Gastroesophageal sphincter (tissue), 4 donors: ENCODE data around the gene GRIK1. TPM values are rescaled to one million over a fixed set of nuclear protein-coding genes. Genes with fewer than 3 reads are reported as not detected.

ENCODE experiments used
- ATAC-seq: fragments of 150-250 bp; one replicate; pipeline ENCODE4 v1.9.1; 2016; ENCODE audit warnings: mild to moderate bottlenecking, moderate library complexity
- H3K27ac ChIP-seq, 4 donors: fragments of 200-600 bp; sonication (generic) in 3 of 4; 1 replicate in 3 of 4; 2 replicates in 1 of 4; pipeline ENCODE4 v1.5.1; 2016 to 2019
- H3K27me3 ChIP-seq: fragments of 200-600 bp; sonication (generic); one replicate; pipeline ENCODE4 v1.5.1; 2019
- H3K36me3 ChIP-seq, 2 donors: fragments of 200-600 bp; sonication (generic); one replicate each; pipeline ENCODE4 v1.5.1; 2019; ENCODE audit warnings: control low read depth in 1 of 2
- H3K4me1 ChIP-seq, 3 donors: fragments of 200-600 bp; sonication (generic); 1 replicate in 2 of 3; 2 replicates in 1 of 3; pipeline ENCODE4 v1.5.1; 2016 to 2019; ENCODE audit warnings: control low read depth in 2 of 3
- H3K4me3 ChIP-seq, 2 donors: fragments of 200-600 bp; sonication (generic); one replicate each; pipeline ENCODE4 v1.5.1; 2019; ENCODE audit warnings: mild to moderate bottlenecking in 1 of 2, moderate library complexity in 1 of 2
- H3K9me3 ChIP-seq, 3 donors: fragments of 200-600 bp; sonication (generic); one replicate each; pipeline ENCODE4 v1.5.1; 2017 to 2019; ENCODE audit warnings: control low read depth in 2 of 3
- EP300 ChIP-seq: sonication (generic); formaldehyde crosslinking; IDR thresholded peaks from one replicate; pipeline ENCODE4 v1.6.1; 2017; ENCODE audit warnings: antibody characterized with exemption, mild to moderate bottlenecking
- POLR2A ChIP-seq, 2 donors: fragments of 450-650 bp; IDR thresholded peaks; one replicate each; pipeline ENCODE4 v1.6.1; 2017; ENCODE audit warnings: antibody characterized with exemption in 2 of 2, mild to moderate bottlenecking in 2 of 2, moderate library complexity in 1 of 2
- POLR2AphosphoS5 ChIP-seq: sonication (generic); formaldehyde crosslinking; IDR thresholded peaks from one replicate; pipeline ENCODE4 v1.6.1; 2017; ENCODE audit warnings: antibody characterized with exemption
- WGBS, 2 donors: methylation state at CpG; one replicate each; pipeline ENCODE4 v1.1.5; 2018; ENCODE audit warnings: low coverage in 1 of 2; 5-methylcytosine and 5-hydroxymethylcytosine counted together
- total RNA-seq, 4 donors: library from RNA; depleted of rRNA; stranded (reverse); fragments of >200 nt; gene quantifications; one replicate each; pipeline ENCODE4 v1.1.0, GENCODE V29; 2016
- TF ChIP-seq, protein P1 (sequence below), 4 experiments: fragments of 200-600 bp in 2 of 4; fragments of 450-650 bp in 2 of 4; sonication (generic) in 1 of 4; IDR thresholded peaks; one replicate each; pipeline ENCODE4 v1.5.1; 2017 to 2019; ENCODE audit warnings: antibody characterized with exemption in 4 of 4, mild to moderate bottlenecking in 2 of 4, moderate library complexity in 2 of 4

Gene GRIK1
- total RNA-seq, 4 donors from 2014 or later: 0.32 to 0.67 TPM; not detected in 2

DNA sequence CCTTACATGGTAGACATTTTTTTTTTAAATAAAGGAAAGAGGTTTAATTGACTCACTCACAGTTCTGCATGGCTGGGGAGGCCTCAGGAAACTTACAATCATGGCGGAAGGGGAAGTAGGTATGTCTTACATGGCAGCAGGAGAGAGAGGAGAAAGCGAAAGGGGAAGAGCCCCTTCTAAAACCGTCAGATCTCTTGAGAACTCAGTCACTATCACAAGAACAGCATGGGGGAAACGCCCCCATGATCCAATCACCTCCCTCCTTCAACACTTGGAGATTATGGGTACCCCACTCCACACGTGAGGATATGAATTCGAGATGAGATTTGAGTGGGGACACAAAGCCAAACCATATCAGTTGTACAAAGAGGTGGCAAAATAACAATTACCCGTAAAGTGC, 301.7 kb downstream of the GRIK1 start:
- H3K4me1 ChIP-seq: no peaks in the 10 kb centered on the region
- TF ChIP-seq EP300: no peak
- no peak for TF ChIP-seq POLR2A (IDR thresholded peaks at IDR 0.05)
- TF ChIP-seq, protein P1, sequence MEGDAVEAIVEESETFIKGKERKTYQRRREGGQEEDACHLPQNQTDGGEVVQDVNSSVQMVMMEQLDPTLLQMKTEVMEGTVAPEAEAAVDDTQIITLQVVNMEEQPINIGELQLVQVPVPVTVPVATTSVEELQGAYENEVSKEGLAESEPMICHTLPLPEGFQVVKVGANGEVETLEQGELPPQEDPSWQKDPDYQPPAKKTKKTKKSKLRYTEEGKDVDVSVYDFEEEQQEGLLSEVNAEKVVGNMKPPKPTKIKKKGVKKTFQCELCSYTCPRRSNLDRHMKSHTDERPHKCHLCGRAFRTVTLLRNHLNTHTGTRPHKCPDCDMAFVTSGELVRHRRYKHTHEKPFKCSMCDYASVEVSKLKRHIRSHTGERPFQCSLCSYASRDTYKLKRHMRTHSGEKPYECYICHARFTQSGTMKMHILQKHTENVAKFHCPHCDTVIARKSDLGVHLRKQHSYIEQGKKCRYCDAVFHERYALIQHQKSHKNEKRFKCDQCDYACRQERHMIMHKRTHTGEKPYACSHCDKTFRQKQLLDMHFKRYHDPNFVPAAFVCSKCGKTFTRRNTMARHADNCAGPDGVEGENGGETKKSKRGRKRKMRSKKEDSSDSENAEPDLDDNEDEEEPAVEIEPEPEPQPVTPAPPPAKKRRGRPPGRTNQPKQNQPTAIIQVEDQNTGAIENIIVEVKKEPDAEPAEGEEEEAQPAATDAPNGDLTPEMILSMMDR (IDR thresholded peaks at IDR 0.05): no peak
- TF ChIP-seq POLR2AphosphoS5: no peak
- no peak for ATAC-seq
- no peak overlapping the region for H3K27ac ChIP-seq
- H3K4me3 ChIP-seq: no peak overlapping the region
- H3K27me3 ChIP-seq: no peaks in the 10 kb centered on the region
- no peaks in the 10 kb centered on the region for H3K9me3 ChIP-seq
- H3K36me3 ChIP-seq: no peaks in the 10 kb centered on the region
- 72 to 84% methylated on average over 7 of the region's 7 CpGs for WGBS, 2 donors

DNA sequence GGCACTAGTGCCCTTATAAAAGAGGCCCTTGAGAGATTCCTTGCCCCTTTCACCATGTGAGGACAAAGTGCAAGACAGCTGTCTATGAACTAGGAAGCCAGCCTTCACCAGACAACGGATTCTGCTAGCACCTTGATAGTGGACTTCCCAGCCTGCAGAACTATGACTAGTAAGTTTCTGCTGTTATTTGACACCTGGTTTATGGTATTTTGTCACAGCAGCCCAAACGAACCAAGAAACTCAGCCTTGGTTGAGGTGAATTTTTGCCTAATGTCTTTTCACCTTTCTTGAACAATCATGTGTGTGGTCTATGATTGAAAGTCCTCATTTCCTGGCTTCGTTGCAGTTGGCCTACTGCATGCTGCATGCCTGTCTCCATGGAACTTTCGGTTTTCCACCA, 302.2 kb downstream of the GRIK1 start:
- 85 to 100% methylated on average over 1 to 3 of the region's 4 CpGs for WGBS, 2 donors
- ATAC-seq: no peak
- TF ChIP-seq POLR2AphosphoS5: no peak
- TF ChIP-seq POLR2A (IDR thresholded peaks at IDR 0.05): no peak
- no peak for TF ChIP-seq EP300
- TF ChIP-seq, protein P1 (IDR thresholded peaks at IDR 0.05): no peak
- Histone ChIP-seq H3K27ac (no peak overlapping the region), H3K4me3 (no peak overlapping the region), H3K9me3 (no peaks in the 10 kb centered on the region), H3K27me3 (no peaks in the 10 kb centered on the region), H3K4me1 (no peaks in the 10 kb centered on the region), H3K36me3 (no peaks in the 10 kb centered on the region)

- TF ChIP-seq POLR2A (IDR thresholded peaks at IDR 0.05) (no peak), POLR2AphosphoS5 (no peak), EP300 (no peak)
- TF ChIP-seq, protein P1 (IDR thresholded peaks at IDR 0.05): no peak
- Histone ChIP-seq H3K4me3 (no peak overlapping the region), H3K36me3 (no peaks in the 10 kb centered on the region), H3K9me3 (no peaks in the 10 kb centered on the region), H3K27ac (no peak overlapping the region), H3K4me1 (no peaks in the 10 kb centered on the region), H3K27me3 (no peaks in the 10 kb centered on the region)
- 63 to 72% methylated on average over 2 to 4 of the region's 4 CpGs for WGBS, 2 donors
- ATAC-seq: no peak
Observed at GRCh38 chr21:29637134-29637533, 302.7 kb downstream of the GRIK1 start.

DNA sequence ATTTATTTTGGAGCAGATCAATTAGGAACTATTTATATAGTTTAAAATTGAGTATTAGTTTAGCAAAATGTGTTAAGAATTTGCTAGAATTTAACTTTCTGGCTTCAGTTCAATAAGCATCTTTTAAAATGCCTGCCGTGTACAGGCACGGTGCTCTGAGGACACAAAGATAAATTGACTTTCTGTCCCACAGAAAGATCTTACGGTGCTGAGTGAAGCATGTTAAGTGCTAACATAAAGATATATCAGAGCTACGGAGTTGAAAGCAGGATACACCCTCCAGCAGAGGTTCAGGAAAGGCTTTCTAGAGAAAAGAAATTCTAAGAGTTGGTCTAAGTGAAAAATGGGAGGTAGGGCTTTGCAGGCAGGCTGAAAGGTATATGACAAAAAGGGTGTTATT, 305.4 kb downstream of the GRIK1 start:
- Histone ChIP-seq H3K4me1 (no peaks in the 10 kb centered on the region), H3K27ac (no peak overlapping the region), H3K4me3 (no peak overlapping the region), H3K27me3 (no peaks in the 10 kb centered on the region), H3K36me3 (no peaks in the 10 kb centered on the region), H3K9me3 (no peaks in the 10 kb centered on the region)
- WGBS, 2 donors: 72 to 81% methylated on average over 3 to 4 of the region's 4 CpGs
- TF ChIP-seq, protein P1 (IDR thresholded peaks at IDR 0.05): no peak
- no peak for TF ChIP-seq POLR2A (IDR thresholded peaks at IDR 0.05)
- no peak for ATAC-seq

- Histone ChIP-seq H3K27me3 (no peaks in the 10 kb centered on the region), H3K9me3 (no peaks in the 10 kb centered on the region), H3K36me3 (no peaks in the 10 kb centered on the region), H3K4me1 (no peaks in the 10 kb centered on the region), H3K27ac (no peak overlapping the region), H3K4me3 (no peak overlapping the region)
- TF ChIP-seq EP300 (no peak), POLR2A (IDR thresholded peaks at IDR 0.05) (no peak)
- WGBS, 2 donors: 60 to 67% methylated on average over 2 of the region's 2 CpGs
- no peak for ATAC-seq
Observed at GRCh38 chr21:29633756-29634155, 306.0 kb downstream of the GRIK1 start.

DNA sequence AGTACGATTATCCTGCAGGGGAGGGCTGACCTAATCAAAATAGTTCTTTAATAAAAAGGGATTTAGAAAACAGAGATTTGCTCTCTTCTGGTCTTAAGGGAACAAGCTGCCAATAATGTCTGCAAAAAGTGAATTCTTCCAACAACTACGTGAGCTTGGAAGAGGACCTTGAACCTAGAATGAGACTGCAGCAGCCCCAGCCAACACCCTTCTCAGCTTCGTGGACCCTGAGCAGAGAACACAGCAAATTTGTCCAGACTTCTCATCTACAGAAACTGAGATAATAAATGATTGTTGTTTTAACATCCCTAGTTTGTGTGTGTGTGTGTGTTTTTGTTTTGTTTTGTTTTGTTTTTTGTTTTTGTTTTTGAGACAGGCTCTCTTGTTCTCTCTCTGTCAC, 309.4 kb downstream of the GRIK1 start:
- no peak overlapping the region for H3K27ac ChIP-seq
- H3K9me3 ChIP-seq: no peaks in the 10 kb centered on the region
- H3K4me3 ChIP-seq: no peak overlapping the region
- H3K27me3 ChIP-seq: no peaks in the 10 kb centered on the region
- no peaks in the 10 kb centered on the region for H3K4me1 ChIP-seq
- no peaks in the 10 kb centered on the region for H3K36me3 ChIP-seq
- 86 to 93% methylated on average over 3 of the region's 3 CpGs for WGBS, 2 donors
- ATAC-seq: no peak
- TF ChIP-seq EP300 (no peak), POLR2A (IDR thresholded peaks at IDR 0.05) (no peak), POLR2AphosphoS5 (no peak)
- TF ChIP-seq, protein P1 (IDR thresholded peaks at IDR 0.05): no peak
